ENCODE data around the gene DLGAP4. TPM values are rescaled to one million over a fixed set of nuclear protein-coding genes. Genes with fewer than 3 reads are reported as not detected.

DLGAP4 gene
- polyA plus RNA-seq, 2 of the 4 experiments (the other 2 are of a cell fraction), result 11.9 to 36.7 TPM

DNA sequence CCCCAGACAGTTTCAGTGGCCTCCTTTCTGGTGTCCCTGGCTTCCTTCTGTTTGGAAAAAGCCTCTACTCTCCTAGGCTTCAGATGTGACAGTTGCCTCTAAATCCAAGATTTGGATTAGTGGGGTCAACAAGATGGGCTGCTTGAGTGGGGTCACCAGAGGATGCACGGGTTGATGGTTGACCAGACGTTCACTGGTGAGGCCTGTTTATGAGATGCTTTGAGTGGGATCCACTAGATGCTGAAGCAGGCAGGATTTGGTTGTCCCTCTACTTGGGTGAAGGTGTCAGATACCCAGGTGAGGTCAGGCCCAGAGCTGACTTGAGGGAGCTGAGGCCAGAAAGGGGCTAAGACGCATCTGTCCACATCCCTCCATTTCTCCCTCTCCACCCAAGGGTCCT lies 8.1 kb upstream of the DLGAP4 start (continued):
- TF ChIP-seq ZFP36 (IDR thresholded peaks at IDR 0.05; ENCODE audit: borderline replicate concordance, partially characterized antibody) (no peak), MAFK (IDR thresholded peaks at IDR 0.05; ENCODE audit: partially characterized antibody) (no peak), JUN (IDR thresholded peaks at IDR 0.05) (no peak), FOSB (CRISPR knock-in tag; IDR thresholded peaks at IDR 0.05) (no peak), PHF8 (IDR thresholded peaks at IDR 0.05; ENCODE audit: borderline replicate concordance, low read depth) (no peak), FOXS1 (CRISPR knock-in tag; IDR thresholded peaks at IDR 0.05) (no peak), HOXB5 (CRISPR knock-in tag; IDR thresholded peaks at IDR 0.05) (no peak)
- TF ChIP-seq, protein P1, sequence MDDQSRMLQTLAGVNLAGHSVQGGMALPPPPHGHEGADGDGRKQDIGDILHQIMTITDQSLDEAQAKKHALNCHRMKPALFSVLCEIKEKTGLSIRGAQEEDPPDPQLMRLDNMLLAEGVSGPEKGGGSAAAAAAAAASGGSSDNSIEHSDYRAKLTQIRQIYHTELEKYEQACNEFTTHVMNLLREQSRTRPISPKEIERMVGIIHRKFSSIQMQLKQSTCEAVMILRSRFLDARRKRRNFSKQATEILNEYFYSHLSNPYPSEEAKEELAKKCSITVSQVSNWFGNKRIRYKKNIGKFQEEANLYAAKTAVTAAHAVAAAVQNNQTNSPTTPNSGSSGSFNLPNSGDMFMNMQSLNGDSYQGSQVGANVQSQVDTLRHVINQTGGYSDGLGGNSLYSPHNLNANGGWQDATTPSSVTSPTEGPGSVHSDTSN (IDR thresholded peaks at IDR 0.05), result no peak

DNA sequence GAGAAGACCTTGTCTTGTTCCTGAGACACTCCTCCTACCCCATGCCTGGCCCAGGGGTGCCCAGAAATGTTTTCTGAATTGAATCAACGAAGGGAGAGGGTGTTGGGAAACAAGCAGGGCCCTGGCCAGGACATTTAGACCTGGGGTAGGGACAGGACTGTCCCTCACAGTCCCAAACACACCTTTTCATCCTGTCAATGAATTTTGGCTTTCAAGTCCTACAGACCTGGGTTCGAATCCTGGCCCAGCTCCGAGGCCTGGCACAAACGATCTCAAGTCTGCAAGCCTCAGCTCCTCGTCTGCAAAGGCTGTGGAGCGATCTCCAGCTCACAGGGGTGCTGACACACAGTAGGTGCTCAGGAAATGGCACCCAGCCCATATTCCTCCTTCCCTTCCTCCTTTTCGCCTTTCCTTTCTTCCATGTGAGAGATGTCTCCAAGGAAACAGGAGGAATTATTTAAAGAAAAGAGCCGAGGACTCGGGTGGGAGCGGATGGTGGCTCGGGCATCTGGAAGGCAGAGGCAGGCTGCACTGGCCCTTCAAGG lies 7.3 kb upstream of the DLGAP4 start:
- no peak overlapping the region for H3K4me3 ChIP-seq
- no peak for DNase-seq (ENCODE audit: low read depth in 1 of 2, low spot score in 1 of 2)
- H3K27ac ChIP-seq, result no peak overlapping the region
- TF ChIP-seq, protein P2, sequence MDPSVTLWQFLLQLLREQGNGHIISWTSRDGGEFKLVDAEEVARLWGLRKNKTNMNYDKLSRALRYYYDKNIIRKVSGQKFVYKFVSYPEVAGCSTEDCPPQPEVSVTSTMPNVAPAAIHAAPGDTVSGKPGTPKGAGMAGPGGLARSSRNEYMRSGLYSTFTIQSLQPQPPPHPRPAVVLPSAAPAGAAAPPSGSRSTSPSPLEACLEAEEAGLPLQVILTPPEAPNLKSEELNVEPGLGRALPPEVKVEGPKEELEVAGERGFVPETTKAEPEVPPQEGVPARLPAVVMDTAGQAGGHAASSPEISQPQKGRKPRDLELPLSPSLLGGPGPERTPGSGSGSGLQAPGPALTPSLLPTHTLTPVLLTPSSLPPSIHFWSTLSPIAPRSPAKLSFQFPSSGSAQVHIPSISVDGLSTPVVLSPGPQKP (IDR thresholded peaks at IDR 0.05; ENCODE audit: low read depth, low read length), result no peak
- TF ChIP-seq HOXB5 (CRISPR knock-in tag; IDR thresholded peaks at IDR 0.05) (no peak), SREBF2 (IDR thresholded peaks at IDR 0.05) (no peak), JUN (IDR thresholded peaks at IDR 0.05) (no peak), RNF2 (IDR thresholded peaks at IDR 0.05; ENCODE audit: borderline replicate concordance, low read depth) (no peak), CEBPB (IDR thresholded peaks at IDR 0.05) (no peak), HOXA7 (CRISPR knock-in tag; IDR thresholded peaks at IDR 0.05) (no peak), FOSL2 (IDR thresholded peaks at IDR 0.05) (no peak), FOSL2 (CRISPR knock-in tag; IDR thresholded peaks at IDR 0.05) (no peak), CBX8 (IDR thresholded peaks at IDR 0.05) (no peak), CHD4 (IDR thresholded peaks at IDR 0.05; ENCODE audit: borderline replicate concordance) (no peak), EHF (CRISPR knock-in tag; IDR thresholded peaks at IDR 0.05) (no peak), ESRRA (IDR thresholded peaks at IDR 0.05; ENCODE audit: borderline replicate concordance, low read length) (no peak), ZFP36 (IDR thresholded peaks at IDR 0.05; ENCODE audit: borderline replicate concordance, partially characterized antibody) (no peak), POLR2A (IDR thresholded peaks at IDR 0.05; ENCODE audit: low read length) (no peak), MAZ (IDR thresholded peaks at IDR 0.05; ENCODE audit: borderline replicate concordance, low read depth, low read length) (no peak)
- TF ChIP-seq, protein P1 (IDR thresholded peaks at IDR 0.05), result no peak
- CTCF ChIA-PET, result no interaction called here
- no peak for FAIRE-seq
- no peak overlapping the region for H3K4me2 ChIP-seq
- no peaks in the 10 kb centered on the region for H3K9me3 ChIP-seq
- H3K4me1 ChIP-seq, result no peaks in the 10 kb centered on the region
- ATAC-seq, result no peak
- POLR2A ChIA-PET, result no interaction called here
- 39% methylated on average over 11 of the region's 11 CpGs for WGBS (ENCODE audit: missing lambda C conversion rate)

DNA sequence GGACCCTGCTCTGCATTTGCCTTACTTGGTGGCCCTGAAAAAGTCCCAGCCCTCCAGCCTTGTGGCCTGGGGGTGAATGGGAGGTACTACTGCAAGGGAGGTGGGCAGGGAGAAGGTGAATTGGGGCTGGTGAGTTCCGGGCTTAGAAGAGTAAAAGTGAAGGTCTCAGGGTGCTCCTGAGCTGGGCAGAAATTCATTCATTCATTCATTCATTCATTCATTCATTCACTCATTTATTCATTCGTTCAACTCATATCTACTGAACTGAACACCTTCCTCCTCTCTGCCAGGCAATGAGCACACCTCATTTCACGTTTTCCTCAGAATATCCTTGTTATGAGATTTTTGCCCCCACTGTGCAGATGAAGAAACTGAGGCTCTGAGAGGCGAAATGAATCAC lies 6.7 kb upstream of the DLGAP4 start:
- CTCF ChIA-PET, result no interaction called here
- H3K4me3 ChIP-seq, result no peak overlapping the region
- no peak overlapping the region for H3K4me2 ChIP-seq
- H3K9me3 ChIP-seq, result no peaks in the 10 kb centered on the region
- no peak overlapping the region for H3K27ac ChIP-seq
- no peak for ATAC-seq
- POLR2A ChIA-PET, result no interaction called here
- FAIRE-seq, result no peak
- H3K4me1 ChIP-seq, result no peaks in the 10 kb centered on the region
- WGBS (ENCODE audit: missing lambda C conversion rate), result 18% methylated on average over 4 of the region's 4 CpGs
- no peak for DNase-seq (ENCODE audit: low read depth in 1 of 2, low spot score in 1 of 2)
- TF ChIP-seq HDAC2 (IDR thresholded peaks at IDR 0.05) (no peak), ZNF302 (CRISPR knock-in tag; IDR thresholded peaks at IDR 0.05) (no peak), RARB (CRISPR knock-in tag; IDR thresholded peaks at IDR 0.05) (no peak), JUNB (IDR thresholded peaks at IDR 0.05) (no peak), MAFK (IDR thresholded peaks at IDR 0.05; ENCODE audit: partially characterized antibody) (no peak), PHF8 (IDR thresholded peaks at IDR 0.05; ENCODE audit: borderline replicate concordance, low read depth) (no peak), ZC3H11A (IDR thresholded peaks at IDR 0.05) (no peak), EP300 (IDR thresholded peaks at IDR 0.05) (no peak), SREBF2 (IDR thresholded peaks at IDR 0.05) (no peak), NFE2L2 (conservative IDR thresholded peaks at IDR 0.05; ENCODE audit: low read length) (no peak), HOXA7 (CRISPR knock-in tag; IDR thresholded peaks at IDR 0.05) (no peak), BHLHE40 (IDR thresholded peaks at IDR 0.05; ENCODE audit: low read depth, low read length) (no peak)
- TF ChIP-seq, protein P3, sequence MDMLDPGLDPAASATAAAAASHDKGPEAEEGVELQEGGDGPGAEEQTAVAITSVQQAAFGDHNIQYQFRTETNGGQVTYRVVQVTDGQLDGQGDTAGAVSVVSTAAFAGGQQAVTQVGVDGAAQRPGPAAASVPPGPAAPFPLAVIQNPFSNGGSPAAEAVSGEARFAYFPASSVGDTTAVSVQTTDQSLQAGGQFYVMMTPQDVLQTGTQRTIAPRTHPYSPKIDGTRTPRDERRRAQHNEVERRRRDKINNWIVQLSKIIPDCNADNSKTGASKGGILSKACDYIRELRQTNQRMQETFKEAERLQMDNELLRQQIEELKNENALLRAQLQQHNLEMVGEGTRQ (IDR thresholded peaks at IDR 0.05), result no peak
- TF ChIP-seq, protein P1 (IDR thresholded peaks at IDR 0.05), result no peak
